WTC11 (cell line): ENCODE measurements around the gene MX1.

Experiments used
- ARID4B ChIP-seq: sonication (generic); formaldehyde crosslinking; IDR thresholded peaks from 2 replicates; pipeline ENCODE4 v1.8.0; 2023; ENCODE audit warnings: missing genetic modification reagents, mild to moderate bottlenecking, borderline replicate concordance
- NFYB ChIP-seq: sonication (generic); formaldehyde crosslinking; conservative IDR thresholded peaks from 2 replicates; pipeline ENCODE4 v1.8.0; 2022; ENCODE audit warnings: low read depth, missing genetic modification reagents

DNA sequence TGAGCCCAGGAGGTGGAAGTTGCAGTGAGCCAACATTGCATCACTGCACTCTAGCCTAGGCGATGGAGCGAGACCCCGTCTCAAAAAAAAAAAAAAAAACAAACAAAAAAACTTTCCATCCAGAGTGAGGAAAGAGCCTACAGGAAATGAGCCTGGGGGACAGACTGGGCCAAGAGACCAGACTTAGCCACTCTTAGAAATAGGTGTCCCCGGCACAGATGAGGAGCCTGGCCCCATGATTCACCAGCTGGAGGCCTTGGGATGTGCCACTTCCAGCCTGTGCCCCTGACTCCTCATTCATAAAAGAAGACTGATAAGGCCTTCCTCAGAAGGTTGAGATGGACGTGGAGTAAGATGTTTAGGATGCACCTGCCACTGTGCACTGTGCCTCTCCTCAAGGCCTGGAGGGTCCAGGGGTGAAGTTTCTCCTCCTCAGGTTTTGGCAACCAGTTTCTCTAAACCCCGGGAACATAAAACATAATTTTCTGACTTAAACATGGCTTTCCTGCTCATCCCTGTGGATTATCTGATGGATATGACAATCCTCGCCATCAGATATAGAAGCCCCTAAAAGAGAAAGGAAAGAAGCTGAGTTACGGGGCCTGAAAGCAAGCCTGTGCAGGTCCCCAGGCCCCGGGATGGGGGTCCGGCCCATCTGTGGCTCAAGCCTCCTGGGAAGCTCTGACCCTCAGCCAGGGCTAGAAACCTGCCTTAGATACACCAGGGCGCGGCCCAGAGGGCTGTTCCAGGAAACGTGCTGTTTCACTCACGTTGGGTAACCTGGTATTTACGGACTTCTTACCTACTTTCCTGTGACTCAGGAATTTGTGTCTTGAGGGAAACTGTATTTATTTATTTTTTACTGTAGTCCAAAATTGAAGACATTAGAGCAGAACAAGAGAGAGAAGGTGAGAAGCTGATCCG lies 26.0 kb downstream of the MX1 start:
- TF ChIP-seq NFYB (CRISPR knock-in tag) (no peak), ARID4B (no peak)
